GM18517 (cell line): Measurements from ENCODE around the gene TRAPPC2B.
"Not testable (repeated sequence)": the region's sequence is repeated elsewhere in the genome, so short reads cannot be mapped to it uniquely, and the experiment has no call there.

Experiments
- ATAC-seq: cut with Tn5 transposase; IDR thresholded peaks from one replicate; pipeline ENCODE4 v1.9.1; 2021; ENCODE audit warnings: mild to moderate bottlenecking, moderate library complexity; ENCODE audit not compliant: unreplicated experiment

The TRAPPC2B gene

DNA sequence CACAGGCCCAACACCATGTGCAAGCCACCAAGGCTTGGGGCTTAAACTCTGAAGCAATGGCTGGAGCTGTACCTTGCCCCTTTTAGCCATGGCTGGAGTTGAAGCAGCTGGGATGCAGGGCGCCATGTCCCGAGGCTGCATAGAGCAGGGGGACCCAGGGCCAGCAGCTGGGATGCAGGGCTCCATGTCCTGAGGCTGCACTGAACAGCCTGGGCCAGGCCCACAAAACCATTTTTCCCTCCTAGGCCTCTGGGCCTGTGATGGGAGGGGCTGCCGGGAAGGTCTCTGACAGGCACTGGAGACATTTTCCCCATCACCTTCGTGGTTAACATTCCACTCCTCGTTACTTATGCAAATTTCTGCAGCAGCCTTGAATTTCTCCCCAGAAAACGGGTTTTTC, 10.8 kb downstream of the TRAPPC2B start:
- ATAC-seq, result no peak

DNA sequence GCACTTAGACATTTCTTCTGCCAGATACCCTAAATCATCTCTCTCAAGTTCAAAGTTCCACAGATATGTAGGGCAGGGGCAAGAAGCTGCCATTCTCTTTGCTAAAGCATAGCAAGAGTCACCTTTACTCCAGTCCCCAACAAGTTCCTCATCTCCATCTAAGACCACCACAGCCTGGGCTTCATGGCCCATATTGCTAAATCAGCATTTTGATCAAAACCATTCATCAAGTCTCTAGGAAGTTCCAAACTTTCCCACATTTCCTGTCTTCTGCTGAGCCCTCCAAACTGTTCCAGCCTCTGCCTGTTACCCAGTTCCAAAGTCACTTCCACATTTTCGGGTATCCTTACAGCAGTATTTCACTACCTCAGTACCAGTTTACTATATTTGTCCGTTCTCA, 11.3 kb downstream of the TRAPPC2B start:
- not testable (repeated sequence) for ATAC-seq

DNA sequence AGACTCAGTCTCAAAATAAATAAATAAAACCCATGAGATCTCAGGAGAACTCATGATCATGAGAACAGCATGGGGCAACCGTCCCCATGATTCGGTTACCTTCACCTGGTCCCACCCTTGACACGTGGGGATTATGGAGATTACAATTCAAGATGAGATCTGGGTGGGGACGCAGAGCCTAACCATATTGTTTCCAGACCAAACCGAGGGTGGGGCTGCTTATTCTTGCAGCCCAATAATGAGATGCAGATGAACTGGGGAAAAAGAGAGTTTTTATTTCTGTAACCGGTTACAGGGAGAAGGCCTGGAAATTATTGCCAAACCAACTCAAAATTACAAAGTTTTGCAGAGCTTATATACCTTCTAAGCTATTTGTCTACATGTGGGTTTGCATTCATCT, 12.8 kb downstream of the TRAPPC2B start:
- ATAC-seq, result no peak

DNA sequence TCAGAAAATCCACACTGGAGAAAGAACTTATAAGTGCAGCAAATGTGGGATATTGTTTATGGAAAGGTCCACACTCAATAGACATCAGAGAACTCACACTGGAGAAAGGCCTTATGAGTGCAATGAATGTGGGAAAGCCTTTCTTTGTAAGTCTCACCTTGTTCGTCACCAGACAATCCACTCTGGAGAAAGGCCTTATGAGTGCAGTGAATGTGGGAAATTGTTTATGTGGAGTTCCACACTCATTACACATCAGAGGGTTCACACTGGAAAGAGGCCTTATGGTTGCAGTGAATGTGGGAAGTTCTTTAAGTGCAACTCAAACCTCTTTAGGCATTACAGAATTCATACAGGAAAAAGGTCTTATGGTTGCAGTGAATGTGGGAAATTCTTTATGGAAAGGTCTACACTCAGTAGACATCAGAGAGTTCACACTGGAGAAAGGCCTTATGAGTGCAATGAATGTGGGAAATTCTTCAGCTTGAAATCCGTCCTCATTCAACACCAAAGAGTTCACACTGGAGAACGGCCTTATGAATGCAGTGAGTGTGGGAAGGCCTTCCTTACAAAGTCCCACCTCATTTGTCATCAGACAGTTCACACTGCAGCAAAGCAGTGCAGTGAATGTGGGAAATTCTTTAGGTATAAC, 14.3 kb downstream of the TRAPPC2B start:
- no peak for ATAC-seq

DNA sequence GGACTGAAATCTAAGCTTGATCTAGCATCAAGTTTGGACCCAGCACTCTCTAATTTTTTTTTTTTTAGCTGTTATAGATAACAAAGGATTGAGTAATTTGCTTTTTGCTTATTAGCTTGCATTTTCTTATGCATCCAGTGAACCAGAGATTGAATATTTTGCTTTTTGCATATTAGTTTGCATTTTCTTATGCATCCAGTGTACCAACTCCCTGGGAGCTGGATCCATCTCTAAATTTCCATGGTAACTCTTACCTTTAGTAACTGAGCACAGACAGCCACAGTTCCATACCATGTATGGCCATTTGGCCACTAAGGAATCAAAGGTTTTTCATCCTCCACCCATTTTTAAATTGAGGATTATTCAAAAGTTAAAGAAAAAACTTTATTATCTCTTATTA, 17.6 kb downstream of the TRAPPC2B start:
- no peak for ATAC-seq

DNA sequence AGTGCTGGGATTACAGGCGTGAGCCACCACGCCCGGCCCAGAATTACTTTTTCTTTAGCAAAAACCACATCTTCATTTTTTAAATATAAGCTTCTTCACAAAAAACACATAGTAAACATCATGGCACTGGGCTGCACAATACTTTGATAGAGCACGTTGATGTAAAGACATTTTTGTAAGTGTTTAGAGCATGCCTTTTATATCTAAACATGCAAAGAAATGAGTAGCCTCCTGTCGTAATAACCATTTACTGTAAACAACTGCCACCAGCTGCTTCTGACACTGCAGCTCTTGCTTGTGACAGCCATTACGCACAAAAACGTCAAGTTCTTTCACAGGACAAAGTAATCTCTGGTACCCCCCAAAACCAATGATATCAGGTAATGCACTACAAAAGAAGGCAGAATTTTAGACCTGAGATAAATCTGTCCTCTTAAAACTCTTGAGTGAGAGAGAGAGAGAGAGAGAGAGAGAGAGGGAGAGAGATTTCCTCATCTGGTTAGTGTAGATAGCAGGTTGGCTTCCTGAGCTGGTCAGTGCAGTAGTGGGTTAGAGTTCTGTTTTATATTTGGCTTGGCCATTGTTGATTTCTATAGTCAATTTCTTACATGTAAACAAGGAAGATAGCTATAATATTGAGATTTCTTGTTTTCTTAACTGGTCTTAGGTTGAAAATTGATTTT, 19.6 kb downstream of the TRAPPC2B start:
- no peak for ATAC-seq

DNA sequence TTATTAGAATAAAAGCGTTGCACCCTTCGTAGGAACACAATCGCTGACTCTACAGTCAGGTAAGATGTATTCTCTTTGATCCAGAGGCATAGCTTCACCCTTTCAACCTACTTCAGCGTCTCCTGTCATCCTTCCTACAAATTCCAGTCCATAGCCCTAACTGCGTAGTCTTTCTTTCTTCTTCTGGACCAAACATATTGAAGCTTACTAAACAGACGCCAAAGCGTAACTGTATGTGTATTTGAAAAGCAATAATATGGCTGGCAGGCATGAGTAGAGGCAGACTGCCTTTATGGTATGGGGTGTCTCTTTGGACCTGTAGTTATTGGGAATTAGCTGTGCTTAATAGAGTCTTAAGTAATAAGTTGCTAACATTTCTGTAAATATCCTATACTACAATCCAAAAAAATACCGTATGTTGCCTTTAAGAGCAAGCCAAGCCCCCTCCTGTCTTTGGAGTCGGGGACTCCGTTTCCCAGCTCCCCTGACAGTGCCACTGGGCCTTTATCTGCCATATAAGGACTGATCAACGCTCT, 25.9 kb downstream of the TRAPPC2B start:
- no peak for ATAC-seq

DNA sequence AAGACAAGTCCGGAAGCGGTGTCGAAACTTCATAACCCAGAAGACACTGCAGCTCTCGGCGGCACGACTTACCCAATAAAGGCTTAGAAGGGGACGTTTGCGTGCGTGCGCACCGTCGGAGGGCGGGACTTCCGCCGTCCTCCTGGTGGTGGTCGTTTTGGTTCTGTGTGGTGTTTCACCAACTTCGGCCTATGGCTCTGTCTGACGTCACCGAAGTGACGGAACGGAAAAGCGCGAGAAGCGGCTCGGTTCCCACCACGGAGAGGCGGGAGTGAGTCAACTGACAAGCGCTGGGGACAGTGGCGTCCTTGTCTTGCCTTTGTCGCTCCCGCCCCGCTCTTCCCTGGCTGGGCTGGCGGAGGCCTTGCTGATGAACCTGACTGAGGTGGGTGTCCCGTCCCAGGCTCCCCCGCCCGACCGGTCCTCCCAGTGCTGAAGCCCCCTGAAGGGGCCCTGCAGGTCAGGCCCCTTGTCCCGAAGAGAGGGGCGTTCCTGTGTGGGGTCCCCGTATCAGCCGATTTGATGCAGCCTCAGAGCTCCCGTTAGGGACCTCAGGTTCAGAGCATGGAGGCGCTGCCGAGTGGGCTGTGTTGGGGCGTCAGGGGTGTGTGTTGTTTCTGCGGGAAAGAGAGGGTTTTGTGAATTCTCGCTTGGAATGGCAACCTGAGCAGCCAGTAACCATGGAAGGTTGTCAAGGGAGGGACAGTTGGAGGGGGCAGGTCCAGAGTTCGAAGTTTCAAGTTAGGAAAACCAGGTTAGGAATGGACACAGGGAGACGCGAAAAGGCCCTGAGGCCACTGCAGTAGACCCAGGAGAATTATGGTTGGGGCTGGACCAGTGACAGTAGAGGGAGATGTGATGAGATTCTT, 26.6 kb downstream of the TRAPPC2B start, which contains the start of gene ZNF548:
TSS of gene ZNF548 (plus strand) at position 125 of the 869 bp plus-strand sequence. CDS start at position 371, 246 bp downstream.
- ATAC-seq, result peak; percentile 97

DNA sequence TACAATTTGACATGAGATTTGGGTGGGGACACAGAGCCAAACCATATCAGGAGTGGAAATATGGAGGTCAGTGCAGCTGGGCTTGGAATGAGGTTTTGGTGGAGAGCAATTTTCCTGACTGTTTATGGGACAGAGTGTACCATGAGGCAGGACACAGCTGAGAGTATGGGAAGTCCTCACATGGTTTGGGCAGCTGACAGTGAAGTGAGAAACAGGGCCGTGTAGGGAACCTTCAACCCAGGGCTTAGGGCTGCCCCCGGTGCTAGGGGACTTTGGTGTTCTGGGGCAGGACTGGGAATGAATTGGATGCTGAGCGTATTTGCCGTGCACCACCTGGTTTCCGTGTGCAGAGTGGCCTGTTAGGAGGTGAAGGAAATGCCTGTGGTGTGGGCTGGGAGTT, 32.4 kb downstream of the TRAPPC2B start:
- ATAC-seq, result no peak

DNA sequence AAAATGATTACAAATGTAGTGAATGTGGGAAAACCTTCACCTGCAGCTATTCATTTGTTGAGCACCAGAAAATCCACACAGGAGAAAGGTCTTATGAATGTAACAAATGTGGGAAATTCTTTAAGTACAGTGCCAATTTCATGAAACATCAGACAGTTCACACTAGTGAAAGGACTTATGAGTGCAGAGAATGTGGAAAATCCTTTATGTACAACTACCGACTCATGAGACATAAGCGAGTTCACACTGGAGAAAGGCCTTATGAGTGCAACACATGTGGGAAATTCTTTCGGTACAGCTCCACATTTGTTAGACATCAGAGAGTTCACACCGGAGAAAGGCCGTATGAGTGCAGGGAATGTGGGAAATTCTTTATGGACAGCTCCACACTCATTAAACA, 35.5 kb downstream of the TRAPPC2B start:
- ATAC-seq, result no peak

DNA sequence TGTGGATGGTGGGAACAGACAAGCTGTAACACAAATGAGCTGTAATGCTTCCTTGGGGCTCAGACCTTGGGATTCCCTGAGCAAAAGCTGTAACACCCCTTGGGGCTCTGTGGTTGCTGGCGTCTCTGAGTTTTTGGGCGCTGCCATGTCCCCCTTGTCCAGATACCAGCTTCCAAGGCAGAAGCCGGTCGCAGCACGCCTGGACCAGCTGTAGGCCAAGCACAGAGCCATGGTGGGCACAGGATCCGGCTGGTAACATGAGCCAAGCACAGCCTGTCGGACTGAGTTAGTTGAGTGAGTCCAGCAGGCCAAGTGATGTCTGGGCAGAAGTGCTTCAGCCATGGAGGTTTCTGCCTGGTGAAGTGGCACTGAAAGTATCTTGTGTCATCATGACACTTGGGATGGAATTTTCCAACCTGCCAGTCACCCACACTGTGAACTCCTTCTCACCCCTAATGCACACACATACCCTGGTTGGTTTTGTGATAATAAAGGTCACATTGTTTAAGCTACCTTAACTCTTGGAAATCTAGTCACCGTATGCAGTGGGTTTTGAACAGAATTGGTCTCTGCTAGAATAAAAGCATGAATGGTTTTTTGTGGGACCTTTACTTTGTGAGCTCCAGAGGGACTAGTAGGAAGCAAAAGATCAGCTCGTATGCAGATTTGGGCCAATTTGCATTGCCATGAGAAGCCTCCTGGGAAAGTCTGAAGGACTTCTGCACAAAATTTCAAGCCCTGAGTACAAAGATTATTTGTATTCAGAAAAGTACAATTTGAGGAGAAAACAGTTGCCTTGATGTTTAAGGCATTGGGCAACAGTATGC, 40.6 kb downstream of the TRAPPC2B start:
- no peak for ATAC-seq

DNA sequence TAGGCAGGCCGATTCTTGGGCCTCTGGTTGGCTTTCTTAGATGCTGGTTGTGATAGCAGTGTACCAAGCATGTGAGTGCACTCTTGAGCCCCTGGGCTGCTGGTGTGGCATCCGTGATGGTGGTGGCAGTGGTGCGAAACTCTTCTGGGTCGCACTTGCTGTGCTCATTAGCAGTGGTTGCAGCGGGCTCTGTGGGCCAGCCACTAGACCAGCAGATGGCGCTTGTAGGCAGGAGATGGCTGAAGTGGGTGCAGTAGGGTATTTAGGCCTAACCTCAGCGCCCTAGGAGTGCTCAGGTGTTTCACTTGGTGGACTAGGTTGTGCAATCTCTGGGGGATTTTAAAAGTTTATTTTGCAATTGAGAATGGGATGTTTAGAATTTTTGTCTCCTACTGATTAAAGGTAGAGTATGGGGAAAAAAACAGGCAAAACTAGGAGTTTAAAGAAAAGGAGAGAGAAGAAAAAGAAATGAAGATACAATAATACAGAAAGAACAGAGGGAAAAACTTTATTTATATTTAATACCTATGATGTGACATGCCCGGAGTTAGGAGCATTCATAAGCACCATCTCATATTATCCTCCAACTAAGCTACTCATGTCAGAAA, 43.3 kb downstream of the TRAPPC2B start:
- ATAC-seq, result no peak

DNA sequence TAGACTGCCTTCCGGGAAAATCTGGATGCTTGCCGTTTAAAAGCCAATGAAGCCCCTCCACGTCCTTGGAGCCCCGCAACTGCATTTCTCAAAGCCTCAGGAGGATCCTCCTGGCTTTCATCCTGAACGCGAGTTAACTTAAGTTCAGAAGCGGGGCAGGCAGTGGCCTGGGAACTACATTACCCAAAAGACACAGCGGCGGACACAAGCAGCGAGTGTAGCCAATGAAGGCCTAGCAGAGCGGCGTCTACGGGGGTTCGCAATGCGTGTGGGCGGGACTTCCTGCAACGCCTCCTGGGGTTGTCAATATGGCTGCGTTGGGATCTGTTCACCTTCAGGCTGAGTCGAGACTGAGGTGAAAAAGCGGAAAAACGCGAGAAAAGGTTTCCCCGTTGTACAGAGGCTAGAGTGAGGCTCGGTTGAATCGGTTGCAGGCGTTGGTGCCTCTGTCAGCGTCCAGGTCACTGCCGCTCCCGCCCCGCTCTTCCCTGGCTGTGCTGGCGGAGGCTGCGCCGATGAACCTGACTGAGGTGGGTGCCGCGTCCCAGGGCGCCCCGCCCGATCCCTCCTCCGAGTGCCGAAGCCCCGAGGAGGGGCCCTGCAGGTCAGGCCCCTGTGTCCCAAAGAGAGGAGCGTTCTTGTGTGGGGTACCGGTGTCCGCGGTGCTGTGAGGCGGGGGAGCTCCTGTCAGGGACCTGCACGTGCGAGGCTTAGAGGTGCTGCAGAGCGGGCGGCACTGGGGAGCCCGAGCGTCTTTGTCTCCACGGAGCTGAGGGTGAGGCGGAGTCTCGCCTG, 47.7 kb downstream of the TRAPPC2B start, which contains the start of gene ZNF17:
TSS of gene ZNF17 (plus strand) at position 285 of the 795 bp plus-strand sequence. CDS start 2,455 bp downstream, outside the sequence.
- peak; percentile 94 for ATAC-seq
